Measurements from ENCODE around the gene TINAG.

The TINAG gene

DNA sequence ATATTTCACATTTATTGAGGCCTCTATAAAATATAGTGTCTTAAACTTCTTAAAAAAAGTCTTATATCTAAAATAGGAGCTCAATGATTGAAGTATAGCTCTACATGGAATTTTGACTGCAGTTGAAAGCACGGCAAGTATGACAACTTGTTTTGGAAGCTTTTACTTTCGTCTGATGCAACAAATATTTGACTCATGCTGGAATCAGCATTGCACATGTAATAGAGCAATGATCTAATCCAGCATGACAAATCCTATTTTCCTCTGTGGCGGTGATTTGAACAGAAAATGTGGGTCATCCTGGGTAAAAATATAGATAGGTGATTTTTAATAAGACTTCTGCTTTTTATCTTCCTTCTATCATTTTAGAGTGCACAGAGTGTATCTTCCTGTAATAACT lies 111.6 kb downstream of the TINAG start:
- TF ChIP-seq, protein P1, sequence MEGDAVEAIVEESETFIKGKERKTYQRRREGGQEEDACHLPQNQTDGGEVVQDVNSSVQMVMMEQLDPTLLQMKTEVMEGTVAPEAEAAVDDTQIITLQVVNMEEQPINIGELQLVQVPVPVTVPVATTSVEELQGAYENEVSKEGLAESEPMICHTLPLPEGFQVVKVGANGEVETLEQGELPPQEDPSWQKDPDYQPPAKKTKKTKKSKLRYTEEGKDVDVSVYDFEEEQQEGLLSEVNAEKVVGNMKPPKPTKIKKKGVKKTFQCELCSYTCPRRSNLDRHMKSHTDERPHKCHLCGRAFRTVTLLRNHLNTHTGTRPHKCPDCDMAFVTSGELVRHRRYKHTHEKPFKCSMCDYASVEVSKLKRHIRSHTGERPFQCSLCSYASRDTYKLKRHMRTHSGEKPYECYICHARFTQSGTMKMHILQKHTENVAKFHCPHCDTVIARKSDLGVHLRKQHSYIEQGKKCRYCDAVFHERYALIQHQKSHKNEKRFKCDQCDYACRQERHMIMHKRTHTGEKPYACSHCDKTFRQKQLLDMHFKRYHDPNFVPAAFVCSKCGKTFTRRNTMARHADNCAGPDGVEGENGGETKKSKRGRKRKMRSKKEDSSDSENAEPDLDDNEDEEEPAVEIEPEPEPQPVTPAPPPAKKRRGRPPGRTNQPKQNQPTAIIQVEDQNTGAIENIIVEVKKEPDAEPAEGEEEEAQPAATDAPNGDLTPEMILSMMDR (IDR thresholded peaks at IDR 0.05): no peak
- no peaks in the 10 kb centered on the region for H3K36me3 ChIP-seq
- H3K4me3 ChIP-seq (ENCODE audit: low read depth in 1 of 2, low read length in 1 of 2): no peak overlapping the region
- H3K27me3 ChIP-seq: no peaks in the 10 kb centered on the region
- H3K4me1 ChIP-seq (ENCODE audit: control insufficient read depth in 1 of 2, insufficient read depth in 1 of 2, low read depth in 1 of 2, low read length in 1 of 2): no peaks in the 10 kb centered on the region
- no peaks in the 10 kb centered on the region for H3K9me3 ChIP-seq
- no peak overlapping the region for H3K27ac ChIP-seq

DNA sequence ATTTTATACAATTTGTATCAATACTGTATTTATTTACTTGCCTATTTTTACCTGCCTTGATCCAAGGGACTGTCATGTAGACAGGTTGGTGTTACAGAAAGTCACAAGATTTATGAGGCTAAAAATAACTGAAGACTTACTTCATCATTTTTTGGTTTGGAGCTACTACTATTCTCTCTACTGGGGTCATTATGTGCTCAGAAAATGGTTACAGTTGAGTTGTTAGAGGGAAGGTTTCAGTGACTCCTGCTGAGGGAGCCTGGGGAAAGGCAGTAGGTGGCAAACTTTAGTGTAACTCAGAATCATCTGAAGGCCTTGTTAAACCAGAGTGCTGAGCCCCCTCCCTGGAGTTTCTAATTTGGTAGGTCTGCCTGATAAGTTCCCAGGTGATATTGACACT lies 118.8 kb downstream of the TINAG start:
- Histone ChIP-seq H3K27ac (no peak overlapping the region), H3K9me3 (no peaks in the 10 kb centered on the region), H3K4me1 (ENCODE audit: control insufficient read depth in 1 of 2, insufficient read depth in 1 of 2, low read depth in 1 of 2, low read length in 1 of 2) (no peaks in the 10 kb centered on the region), H3K4me3 (ENCODE audit: low read depth in 1 of 2, low read length in 1 of 2) (no peak overlapping the region), H3K27me3 (no peaks in the 10 kb centered on the region), H3K36me3 (no peaks in the 10 kb centered on the region)
- TF ChIP-seq, protein P1 (IDR thresholded peaks at IDR 0.05): no peak

DNA sequence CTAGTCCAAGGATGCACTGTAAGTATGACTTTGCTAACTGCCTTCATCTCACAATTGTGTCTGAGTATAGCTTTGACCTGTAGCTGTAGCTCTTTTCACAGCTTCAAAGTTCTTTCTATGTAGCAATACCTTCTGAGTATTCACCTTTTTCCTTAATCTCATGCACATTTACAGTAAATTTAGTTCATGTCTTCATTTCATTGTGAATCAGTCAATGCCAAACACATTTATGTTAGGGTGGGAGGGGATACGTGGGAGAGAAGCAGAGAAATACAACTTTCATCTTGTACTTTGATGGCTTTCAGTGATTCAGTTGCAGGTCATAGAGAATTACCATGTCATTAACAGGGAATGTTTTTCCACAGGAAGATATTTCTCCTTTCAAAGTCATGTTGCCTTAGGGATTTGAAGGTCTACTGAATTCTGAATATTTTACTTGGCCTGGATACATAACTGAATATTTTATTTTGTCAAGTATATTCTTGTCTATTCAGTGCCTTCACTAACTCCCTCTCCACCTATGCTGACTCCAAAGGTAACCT lies 119.2 kb downstream of the TINAG start:
- no peaks in the 10 kb centered on the region for H3K27me3 ChIP-seq
- H3K4me3 ChIP-seq (ENCODE audit: low read depth in 1 of 2, low read length in 1 of 2): no peak overlapping the region
- H3K27ac ChIP-seq: no peak overlapping the region
- no peaks in the 10 kb centered on the region for H3K36me3 ChIP-seq
- TF ChIP-seq, protein P1 (IDR thresholded peaks at IDR 0.05): no peak
- no peaks in the 10 kb centered on the region for H3K9me3 ChIP-seq
- H3K4me1 ChIP-seq (ENCODE audit: control insufficient read depth in 1 of 2, insufficient read depth in 1 of 2, low read depth in 1 of 2, low read length in 1 of 2): no peaks in the 10 kb centered on the region

DNA sequence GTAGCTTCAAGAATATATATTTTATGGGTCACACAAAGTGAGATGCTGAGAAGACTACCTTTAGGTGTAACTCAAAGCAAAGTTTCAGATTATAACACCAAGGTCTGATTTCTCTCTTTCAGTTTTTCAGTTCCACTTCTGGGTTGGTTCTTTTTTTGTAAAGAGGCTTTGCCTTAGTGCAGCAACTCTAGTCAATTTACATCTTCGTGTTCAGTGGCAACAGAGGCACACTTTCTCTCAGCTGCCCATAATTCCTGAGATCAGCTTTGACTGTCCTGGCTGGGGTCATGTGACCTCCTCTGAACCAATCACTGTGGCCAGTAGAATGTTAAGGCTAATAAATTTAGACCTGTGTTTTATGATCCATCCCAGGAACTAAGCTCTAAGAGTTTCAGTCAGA lies 120.2 kb downstream of the TINAG start:
- Histone ChIP-seq H3K9me3 (no peaks in the 10 kb centered on the region), H3K27ac (no peak overlapping the region), H3K4me1 (ENCODE audit: control insufficient read depth in 1 of 2, insufficient read depth in 1 of 2, low read depth in 1 of 2, low read length in 1 of 2) (no peaks in the 10 kb centered on the region), H3K4me3 (ENCODE audit: low read depth in 1 of 2, low read length in 1 of 2) (no peak overlapping the region), H3K27me3 (no peaks in the 10 kb centered on the region), H3K36me3 (no peaks in the 10 kb centered on the region)
- TF ChIP-seq, protein P1 (IDR thresholded peaks at IDR 0.05): no peak

DNA sequence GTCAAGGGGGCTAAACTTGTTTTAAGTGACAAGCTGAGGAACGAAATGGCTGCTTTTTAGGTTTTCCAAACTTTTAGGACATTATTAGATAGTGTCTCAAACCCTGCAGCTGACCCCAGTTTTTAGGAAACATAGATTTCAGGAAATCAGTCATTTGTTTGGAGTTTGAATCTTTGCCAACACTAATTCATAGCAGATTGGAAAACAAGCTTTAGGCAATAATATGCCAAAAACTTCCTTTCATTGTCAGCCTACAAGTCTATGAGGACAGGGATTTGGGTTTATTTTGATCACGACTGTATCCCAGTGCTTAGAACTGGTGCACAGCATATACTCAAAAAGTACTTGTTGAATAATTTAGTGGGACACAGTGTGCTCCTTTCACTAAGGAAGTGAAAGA lies 123.2 kb downstream of the TINAG start:
- Histone ChIP-seq H3K27ac (no peak overlapping the region), H3K36me3 (no peaks in the 10 kb centered on the region), H3K4me1 (ENCODE audit: control insufficient read depth in 1 of 2, insufficient read depth in 1 of 2, low read depth in 1 of 2, low read length in 1 of 2) (no peaks in the 10 kb centered on the region), H3K4me3 (ENCODE audit: low read depth in 1 of 2, low read length in 1 of 2) (no peak overlapping the region), H3K27me3 (no peaks in the 10 kb centered on the region), H3K9me3 (no peaks in the 10 kb centered on the region)
- TF ChIP-seq, protein P1 (IDR thresholded peaks at IDR 0.05): no peak

Measured in neutrophil (primary cell).